ENCODE results near the gene EPB42.

- TF ChIP-seq POLR2A (IDR thresholded peaks at IDR 0.05; ENCODE audit: borderline replicate concordance, extremely low read depth, insufficient read depth, insufficient read length) (no peak), POLR2AphosphoS5 (IDR thresholded peaks at IDR 0.05; ENCODE audit: low read depth, low read length) (no peak), EZH2phosphoT487 (IDR thresholded peaks at IDR 0.05; ENCODE audit: borderline replicate concordance) (no peak), RAD21 (IDR thresholded peaks at IDR 0.05; ENCODE audit: low read depth) (no peak), CEBPB (IDR thresholded peaks at IDR 0.05; ENCODE audit: low read depth) (no peak)
- TF ChIP-seq, protein P1, sequence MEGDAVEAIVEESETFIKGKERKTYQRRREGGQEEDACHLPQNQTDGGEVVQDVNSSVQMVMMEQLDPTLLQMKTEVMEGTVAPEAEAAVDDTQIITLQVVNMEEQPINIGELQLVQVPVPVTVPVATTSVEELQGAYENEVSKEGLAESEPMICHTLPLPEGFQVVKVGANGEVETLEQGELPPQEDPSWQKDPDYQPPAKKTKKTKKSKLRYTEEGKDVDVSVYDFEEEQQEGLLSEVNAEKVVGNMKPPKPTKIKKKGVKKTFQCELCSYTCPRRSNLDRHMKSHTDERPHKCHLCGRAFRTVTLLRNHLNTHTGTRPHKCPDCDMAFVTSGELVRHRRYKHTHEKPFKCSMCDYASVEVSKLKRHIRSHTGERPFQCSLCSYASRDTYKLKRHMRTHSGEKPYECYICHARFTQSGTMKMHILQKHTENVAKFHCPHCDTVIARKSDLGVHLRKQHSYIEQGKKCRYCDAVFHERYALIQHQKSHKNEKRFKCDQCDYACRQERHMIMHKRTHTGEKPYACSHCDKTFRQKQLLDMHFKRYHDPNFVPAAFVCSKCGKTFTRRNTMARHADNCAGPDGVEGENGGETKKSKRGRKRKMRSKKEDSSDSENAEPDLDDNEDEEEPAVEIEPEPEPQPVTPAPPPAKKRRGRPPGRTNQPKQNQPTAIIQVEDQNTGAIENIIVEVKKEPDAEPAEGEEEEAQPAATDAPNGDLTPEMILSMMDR (IDR thresholded peaks at IDR 0.05 in 2 of 3, conservative IDR thresholded peaks at IDR 0.05 in 1 of 3; ENCODE audit: borderline replicate concordance in 1 of 3, insufficient read depth in 1 of 3, low read depth in 2 of 3, low read length in 2 of 3), result no peak
These were observed 604 bp upstream of the EPB42 start for GRCh38 chr15:43221422-43221821.

Data from HCT116 (cell line).